Fibroblast of the aortic adventitia (primary cell): ENCODE data around the gene PRKCH. TPM values are rescaled to one million over a fixed set of nuclear protein-coding genes. Genes with fewer than 3 reads are reported as not detected.

Source experiments
- DNase-seq: peaks from one replicate; pipeline ENCODE4 v3.0.0-alpha.2; 2010; ENCODE audit warnings: low read depth
- H3K4me3 ChIP-seq: 2 replicates; pipeline ENCODE4 v1.5.1; 2011; ENCODE audit warnings: low read depth, mild to moderate bottlenecking, control low read depth, low read length, moderate library complexity
- total RNA-seq: library from RNA; depleted of rRNA; stranded (reverse); fragments of >200 nt; gene quantifications from 2 replicates; pipeline ENCODE4 v1.2.3, GENCODE V29; 2012; ENCODE audit warnings: low replicate concordance
- TF ChIP-seq, protein P1 (sequence below): IDR thresholded peaks from 2 replicates; pipeline ENCODE4 v1.5.1; 2011; ENCODE audit warnings: mild to moderate bottlenecking, low read length, control low read depth, inconsistent platforms; ENCODE audit not compliant: insufficient read depth

The PRKCH gene
- total RNA-seq, 1 donor: 4.2 TPM

DNA sequence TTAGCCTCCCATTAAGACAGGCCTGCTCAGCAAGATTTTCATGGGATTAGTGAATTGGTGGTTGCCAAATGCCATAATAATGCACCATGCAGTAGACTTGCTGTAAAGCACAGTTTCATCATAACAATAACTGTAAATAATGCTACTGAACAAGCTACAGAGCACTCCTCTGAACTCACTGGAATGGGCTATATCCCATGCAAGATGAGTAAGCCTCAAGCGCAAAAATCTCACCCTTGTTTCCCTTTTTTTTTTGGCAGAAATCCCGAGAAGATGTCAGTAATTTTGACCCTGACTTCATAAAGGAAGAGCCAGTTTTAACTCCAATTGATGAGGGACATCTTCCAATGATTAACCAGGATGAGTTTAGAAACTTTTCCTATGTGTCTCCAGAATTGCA lies 228.0 kb downstream of the PRKCH start:
- no peak for DNase-seq
- TF ChIP-seq, protein P1, sequence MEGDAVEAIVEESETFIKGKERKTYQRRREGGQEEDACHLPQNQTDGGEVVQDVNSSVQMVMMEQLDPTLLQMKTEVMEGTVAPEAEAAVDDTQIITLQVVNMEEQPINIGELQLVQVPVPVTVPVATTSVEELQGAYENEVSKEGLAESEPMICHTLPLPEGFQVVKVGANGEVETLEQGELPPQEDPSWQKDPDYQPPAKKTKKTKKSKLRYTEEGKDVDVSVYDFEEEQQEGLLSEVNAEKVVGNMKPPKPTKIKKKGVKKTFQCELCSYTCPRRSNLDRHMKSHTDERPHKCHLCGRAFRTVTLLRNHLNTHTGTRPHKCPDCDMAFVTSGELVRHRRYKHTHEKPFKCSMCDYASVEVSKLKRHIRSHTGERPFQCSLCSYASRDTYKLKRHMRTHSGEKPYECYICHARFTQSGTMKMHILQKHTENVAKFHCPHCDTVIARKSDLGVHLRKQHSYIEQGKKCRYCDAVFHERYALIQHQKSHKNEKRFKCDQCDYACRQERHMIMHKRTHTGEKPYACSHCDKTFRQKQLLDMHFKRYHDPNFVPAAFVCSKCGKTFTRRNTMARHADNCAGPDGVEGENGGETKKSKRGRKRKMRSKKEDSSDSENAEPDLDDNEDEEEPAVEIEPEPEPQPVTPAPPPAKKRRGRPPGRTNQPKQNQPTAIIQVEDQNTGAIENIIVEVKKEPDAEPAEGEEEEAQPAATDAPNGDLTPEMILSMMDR: no peak
- H3K4me3 ChIP-seq: no peak overlapping the region

DNA sequence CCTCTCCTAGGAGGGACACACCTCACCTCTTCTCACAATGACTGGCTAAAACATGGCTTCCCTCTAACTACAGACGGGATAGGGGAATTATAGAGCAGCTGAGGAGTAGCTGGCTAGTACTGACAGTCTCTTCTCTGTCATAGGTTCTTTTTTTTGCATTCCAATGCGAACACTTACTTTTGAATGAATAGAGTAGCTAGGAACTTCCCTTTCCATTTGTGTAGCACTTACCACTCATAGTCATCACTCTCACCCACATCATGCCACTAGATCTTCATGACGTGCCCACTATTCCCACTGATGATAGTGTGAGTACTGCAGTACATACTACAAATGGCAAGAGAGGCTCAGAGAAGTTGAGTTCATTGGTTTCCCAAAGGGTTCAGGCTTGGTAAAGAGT lies 230.0 kb downstream of the PRKCH start:
- DNase-seq: no peak
- TF ChIP-seq, protein P1: no peak
- no peak overlapping the region for H3K4me3 ChIP-seq

DNA sequence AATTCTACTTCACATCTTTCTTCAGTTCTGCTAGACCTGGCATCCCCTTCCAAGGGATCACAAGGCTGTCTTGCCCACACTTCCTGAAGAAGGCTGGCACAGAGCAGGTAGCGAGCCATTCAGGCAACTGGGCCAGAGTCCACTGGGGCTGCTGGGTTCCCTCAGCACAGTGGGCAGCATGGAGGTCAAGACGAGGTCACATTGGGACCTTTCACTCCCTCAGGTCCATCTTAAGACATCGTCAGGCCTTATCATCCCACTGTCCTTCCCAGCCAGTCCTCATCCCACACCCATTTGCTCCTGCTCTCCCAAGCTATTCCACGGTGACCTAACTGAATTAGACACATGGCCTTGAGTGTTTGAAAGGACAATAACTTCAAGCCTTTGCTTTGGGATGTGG lies 230.9 kb downstream of the PRKCH start:
- no peak overlapping the region for H3K4me3 ChIP-seq
- DNase-seq: no peak
- TF ChIP-seq, protein P1: no peak

DNA sequence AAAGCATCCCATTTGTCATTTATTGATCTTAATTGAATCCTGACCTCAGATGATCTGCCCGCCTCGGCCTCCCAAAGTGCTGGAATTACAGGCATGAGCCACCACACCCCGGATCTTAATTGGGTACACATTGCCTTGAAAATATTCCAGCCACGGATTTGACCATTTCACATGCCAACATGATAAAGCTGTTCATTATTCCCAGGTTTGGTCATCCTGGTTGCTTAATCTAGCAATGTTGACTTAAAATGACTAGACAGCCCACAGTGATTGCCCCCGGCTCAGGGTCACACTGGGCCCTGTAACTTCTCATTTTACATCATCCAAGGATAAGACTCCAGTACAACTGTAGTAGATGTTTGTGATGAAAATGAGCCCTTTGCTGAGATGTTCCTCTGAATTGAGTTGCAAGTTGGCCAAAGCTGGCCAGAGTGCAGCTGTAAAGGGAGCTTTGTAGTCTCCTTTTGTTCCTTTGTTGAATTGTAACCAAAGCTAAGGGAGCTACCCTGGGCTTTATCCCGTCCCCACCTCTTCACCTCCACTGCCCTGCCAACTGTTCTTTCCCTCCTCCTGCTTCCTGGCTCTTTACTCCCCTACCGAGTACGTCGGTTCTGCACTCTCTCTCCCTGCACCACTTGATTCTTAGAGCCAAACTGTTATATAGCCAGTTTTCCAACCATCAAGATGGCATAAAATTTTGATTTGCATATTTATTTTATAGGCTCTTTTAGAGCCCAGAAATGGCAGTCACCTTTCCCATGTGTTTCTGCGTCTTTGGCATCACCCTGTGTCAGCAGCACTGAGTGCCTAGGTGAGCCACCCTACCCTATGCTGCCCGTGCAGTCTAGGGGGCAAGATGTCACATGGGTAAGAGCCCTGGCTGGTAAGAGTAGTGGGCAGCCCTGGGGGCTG lies 232.6 kb downstream of the PRKCH start:
- no peak overlapping the region for H3K4me3 ChIP-seq
- TF ChIP-seq, protein P1: peak; percentile 30
- peak; percentile 99 for DNase-seq

DNA sequence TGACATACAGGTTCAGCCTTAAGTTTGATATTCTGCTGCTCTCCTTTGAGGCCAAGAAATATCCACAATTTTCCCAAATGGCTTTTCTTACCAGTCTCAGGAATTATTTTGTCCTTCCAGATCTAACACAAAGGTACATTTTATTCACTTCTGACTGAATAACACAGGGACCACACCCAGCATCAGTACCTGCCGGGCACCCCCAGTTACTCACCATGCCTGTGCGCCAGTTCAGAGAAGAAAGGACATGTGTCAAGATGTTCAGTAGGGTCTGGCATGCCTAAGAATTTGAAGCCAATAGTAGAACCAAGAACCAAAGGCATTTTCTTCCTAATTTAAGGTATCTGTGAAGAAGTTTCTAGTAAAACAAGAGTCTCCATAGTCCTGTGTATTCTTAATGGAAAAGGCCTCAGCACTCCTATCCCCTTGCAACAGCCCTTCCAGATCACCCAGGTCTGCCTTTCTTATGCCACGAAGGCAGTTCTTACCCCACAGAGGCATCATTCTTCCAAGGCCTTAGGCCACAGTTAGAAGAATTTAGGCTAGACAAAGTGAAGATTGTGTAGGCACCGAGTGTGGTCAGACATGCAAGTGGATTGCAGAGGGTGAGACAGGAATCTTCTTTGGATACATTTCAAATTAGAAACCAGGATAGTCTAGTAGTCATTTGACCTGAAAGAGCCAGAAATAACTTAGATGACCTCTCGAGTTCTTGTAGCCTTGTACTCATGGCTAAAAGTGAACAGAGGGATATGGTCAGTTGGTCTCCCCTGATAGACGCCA lies 233.9 kb downstream of the PRKCH start:
- TF ChIP-seq, protein P1: no peak
- peak; percentile 36 for DNase-seq
- no peak overlapping the region for H3K4me3 ChIP-seq

DNA sequence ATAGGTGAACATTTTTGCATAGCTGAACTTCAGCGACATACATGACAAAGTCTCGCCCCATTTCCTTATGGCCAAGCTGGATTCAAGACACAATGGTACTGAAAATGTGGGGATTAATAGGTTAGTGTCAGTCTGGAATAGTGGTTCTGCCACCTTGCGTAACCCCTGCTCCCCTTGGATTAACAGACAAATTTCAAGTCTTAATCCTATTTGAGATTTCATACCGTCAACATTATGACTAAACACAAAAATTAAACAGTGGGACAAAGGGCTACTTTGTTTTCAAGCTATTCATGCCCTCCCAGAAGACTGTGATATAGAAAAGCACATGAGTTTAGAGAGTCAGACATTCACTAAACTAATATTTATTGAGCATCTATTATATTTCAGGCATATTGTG lies 235.1 kb downstream of the PRKCH start:
- no peak overlapping the region for H3K4me3 ChIP-seq
- no peak for DNase-seq
- TF ChIP-seq, protein P1: no peak
